ENCODE data around the gene FAM20A.

The FAM20A gene

GRCh38 chr17:68608515-68609130 is 7.5 kb upstream of the FAM20A start:
- Histone ChIP-seq H2AFZ (ENCODE audit: low read depth, low read length) (no peak overlapping the region), H3K9me3 (ENCODE audit: insufficient read depth, low read length) (peaks cover 24% of the 10 kb centered on the region), H4K20me1 (ENCODE audit: insufficient read depth, low read length) (no peaks in the 10 kb centered on the region), H3K27me3 (ENCODE audit: low read depth, low read length) (no peaks in the 10 kb centered on the region), H3K4me2 (ENCODE audit: low read length) (no peak overlapping the region), H3K4me3 (ENCODE audit: low read length) (no peak overlapping the region), H3K4me1 (ENCODE audit: low read length) (peaks cover 10% of the 10 kb centered on the region), H3K9ac (ENCODE audit: low read length) (no peak overlapping the region), H3K27ac (ENCODE audit: low read length) (no peak overlapping the region), H3K36me3 (replicated peaks; ENCODE audit: low read depth, low read length) (no peaks in the 10 kb centered on the region), H3K79me2 (ENCODE audit: low read length) (no peaks in the 10 kb centered on the region)
- no peak for TF ChIP-seq CTCF (IDR thresholded peaks at IDR 0.05; ENCODE audit: low read depth, low read length)
- no peak for TF ChIP-seq EZH2phosphoT487 (IDR thresholded peaks at IDR 0.05; ENCODE audit: low read depth)

- Histone ChIP-seq H3K27ac (ENCODE audit: low read length) (no peak overlapping the region), H3K4me3 (ENCODE audit: low read length) (no peak overlapping the region), H3K4me2 (ENCODE audit: low read length) (no peak overlapping the region), H3K9me3 (ENCODE audit: insufficient read depth, low read length) (peaks cover 24% of the 10 kb centered on the region), H3K79me2 (ENCODE audit: low read length) (no peaks in the 10 kb centered on the region), H2AFZ (ENCODE audit: low read depth, low read length) (no peak overlapping the region), H3K4me1 (ENCODE audit: low read length) (peaks cover 7% of the 10 kb centered on the region), H3K27me3 (ENCODE audit: low read depth, low read length) (peaks cover 9% of the 10 kb centered on the region), H3K9ac (ENCODE audit: low read length) (no peak overlapping the region), H3K36me3 (replicated peaks; ENCODE audit: low read depth, low read length) (no peaks in the 10 kb centered on the region), H4K20me1 (ENCODE audit: insufficient read depth, low read length) (no peaks in the 10 kb centered on the region)
- TF ChIP-seq EZH2phosphoT487 (IDR thresholded peaks at IDR 0.05; ENCODE audit: low read depth): no peak
- no peak for TF ChIP-seq CTCF (IDR thresholded peaks at IDR 0.05; ENCODE audit: low read depth, low read length)
Observed at GRCh38 chr17:68606451-68607307, 5.5 kb upstream of the FAM20A start.

- TF ChIP-seq CTCF (IDR thresholded peaks at IDR 0.05; ENCODE audit: low read depth, low read length) (no peak), EZH2phosphoT487 (IDR thresholded peaks at IDR 0.05; ENCODE audit: low read depth) (no peak)
- no peak overlapping the region for H3K4me2 ChIP-seq (ENCODE audit: low read length)
- H3K9ac ChIP-seq (ENCODE audit: low read length): no peak overlapping the region
- peaks cover 2% of the 10 kb centered on the region; the same call in 1 of the 2 replicates for H3K4me1 ChIP-seq (ENCODE audit: low read length)
- peaks cover 24% of the 10 kb centered on the region for H3K9me3 ChIP-seq (ENCODE audit: insufficient read depth, low read length)
- H3K4me3 ChIP-seq (ENCODE audit: low read length): no peak overlapping the region
- H4K20me1 ChIP-seq (ENCODE audit: insufficient read depth, low read length): no peaks in the 10 kb centered on the region
- H3K27ac ChIP-seq (ENCODE audit: low read length): no peak overlapping the region
- H3K36me3 ChIP-seq (replicated peaks; ENCODE audit: low read depth, low read length): no peaks in the 10 kb centered on the region
- no peaks in the 10 kb centered on the region for H3K79me2 ChIP-seq (ENCODE audit: low read length)
- H3K27me3 ChIP-seq (ENCODE audit: low read depth, low read length): peaks cover 10% of the 10 kb centered on the region
- H2AFZ ChIP-seq (ENCODE audit: low read depth, low read length): no peak overlapping the region
Observed at GRCh38 chr17:68605914-68606313, 4.7 kb upstream of the FAM20A start.

GRCh38 chr17:68603656-68604055 is 2.5 kb upstream of the FAM20A start:
- Histone ChIP-seq H3K36me3 (replicated peaks; ENCODE audit: low read depth, low read length) (no peaks in the 10 kb centered on the region), H3K9ac (ENCODE audit: low read length) (no peak overlapping the region)

More at GRCh38 chr17:68603656-68604055, 2.5 kb upstream of the FAM20A start:
- Histone ChIP-seq H3K9me3 (ENCODE audit: insufficient read depth, low read length) (peaks cover 6% of the 10 kb centered on the region; the same call in 1 of the 2 replicates), H4K20me1 (ENCODE audit: insufficient read depth, low read length) (no peaks in the 10 kb centered on the region), H3K4me3 (ENCODE audit: low read length) (no peak overlapping the region), H3K4me1 (ENCODE audit: low read length) (peaks cover 2% of the 10 kb centered on the region; the same call in 1 of the 2 replicates), H3K79me2 (ENCODE audit: low read length) (no peaks in the 10 kb centered on the region), H3K4me2 (ENCODE audit: low read length) (no peak overlapping the region), H2AFZ (ENCODE audit: low read depth, low read length) (no peak overlapping the region), H3K27ac (ENCODE audit: low read length) (no peak overlapping the region), H3K27me3 (ENCODE audit: low read depth, low read length) (peaks cover 10% of the 10 kb centered on the region)
- TF ChIP-seq CTCF (IDR thresholded peaks at IDR 0.05; ENCODE audit: low read depth, low read length) (no peak), EZH2phosphoT487 (IDR thresholded peaks at IDR 0.05; ENCODE audit: low read depth) (no peak)

All from OCI-LY3 (cell line).